ENCODE data around the gene UBTD2.

Gene UBTD2

GRCh38 chr5:172164769-172165212 lies 118.8 kb downstream of the UBTD2 start:
- TF ChIP-seq CTCF (conservative IDR thresholded peaks at IDR 0.05), result no peak
- H3K27ac ChIP-seq, result no peak overlapping the region

GRCh38 chr5:172163346-172163745 lies 120.2 kb downstream of the UBTD2 start:
- H3K27ac ChIP-seq, result no peak overlapping the region
- no peak for TF ChIP-seq CTCF (conservative IDR thresholded peaks at IDR 0.05)

GRCh38 chr5:172162987-172163343 lies 120.6 kb downstream of the UBTD2 start:
- no peak overlapping the region for H3K27ac ChIP-seq
- no peak for TF ChIP-seq CTCF (conservative IDR thresholded peaks at IDR 0.05)

- no peak overlapping the region for H3K27ac ChIP-seq
- peak; percentile 24; the same call in 1 of the 2 replicates for TF ChIP-seq CTCF (conservative IDR thresholded peaks at IDR 0.05)
Measured at GRCh38 chr5:172162323-172162986, 121.1 kb downstream of the UBTD2 start.

- TF ChIP-seq CTCF (conservative IDR thresholded peaks at IDR 0.05), result no peak
- no peak overlapping the region for H3K27ac ChIP-seq
Measured at GRCh38 chr5:172160506-172160905, 123.1 kb downstream of the UBTD2 start.

Data from VCaP (cell line).